ENCODE measurements around the gene MUC4. TPM values are rescaled to one million over a fixed set of nuclear protein-coding genes. Genes with fewer than 3 reads are reported as not detected.
"Not testable (repeated sequence)": the region's sequence is repeated elsewhere in the genome, so short reads cannot be mapped to it uniquely, and the experiment has no call there.

The MUC4 gene
- polyA plus RNA-seq, 1 of the 3 experiments (the other 2 are of a cell fraction): 0.07 TPM

DNA sequence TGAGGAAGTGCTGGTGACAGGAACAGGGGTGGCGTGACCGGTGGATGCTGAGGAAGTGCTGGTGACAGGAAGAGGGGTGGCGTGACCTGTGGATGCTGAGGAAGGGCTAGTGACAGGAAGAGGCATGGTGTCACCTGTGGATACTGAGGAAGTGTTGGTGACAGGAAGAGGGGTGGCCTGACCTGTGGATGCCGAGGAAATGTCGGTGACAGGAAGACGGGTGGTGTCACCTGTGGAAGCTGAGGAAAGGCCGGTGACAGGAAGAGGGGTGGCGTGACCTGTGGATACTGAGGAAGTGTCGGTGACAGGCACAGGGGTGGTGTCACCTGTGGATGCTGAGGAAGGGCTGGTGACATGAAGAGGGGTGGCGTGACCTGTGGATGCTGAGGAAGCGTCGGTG is 30.5 kb downstream of the MUC4 start:
- H3K9ac ChIP-seq; H3K4me2 ChIP-seq; H3K27ac ChIP-seq (ENCODE audit: low read depth in 2 of 2, low read length in 1 of 2); H3K36me3 ChIP-seq (replicated peaks in 1 of 2; ENCODE audit: control insufficient read depth in 1 of 2, insufficient read depth in 2 of 2, low read length in 1 of 2); CTCF ChIA-PET; H4K20me1 ChIP-seq (ENCODE audit: insufficient read depth); H3K9me2 ChIP-seq; H3F3A ChIP-seq (replicated peaks; ENCODE audit: insufficient read depth); H3K27me3 ChIP-seq (ENCODE audit: insufficient read depth); POLR2A ChIA-PET; H2AFZ ChIP-seq (ENCODE audit: low read depth); H3K79me2 ChIP-seq (ENCODE audit: insufficient read depth); H3K4me1 ChIP-seq (ENCODE audit: control insufficient read depth in 1 of 2, insufficient read depth in 2 of 2, low read depth in 1 of 2, low read length in 1 of 2); H3K4me3 ChIP-seq (ENCODE audit: low read depth in 2 of 2, low read length in 1 of 2); H3K9me3 ChIP-seq; DNase-seq: not testable (repeated sequence)
- WGBS (ENCODE audit: low lambda C conversion rate): 90% methylated on average over 12 of the region's 12 CpGs

DNA sequence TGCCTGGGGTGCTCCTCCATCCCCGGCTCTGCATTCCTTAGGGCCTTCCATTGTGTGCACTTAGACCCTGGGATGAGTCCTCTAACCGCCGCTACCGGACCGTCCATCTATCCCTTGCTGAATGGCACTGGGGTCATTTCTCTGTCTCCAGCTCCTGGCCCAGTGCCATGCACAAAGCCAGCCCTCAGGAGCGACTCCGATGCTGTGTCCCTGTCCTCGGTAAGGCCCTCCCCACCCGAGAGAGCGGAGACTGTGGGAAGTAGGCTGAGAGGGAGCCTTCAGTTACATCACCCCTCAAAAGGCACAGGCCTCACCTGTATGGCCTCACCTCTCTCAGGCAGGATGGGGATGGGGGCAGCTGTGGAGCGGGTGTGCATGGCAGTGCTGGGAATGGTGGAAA is 33.8 kb downstream of the MUC4 start:
- TF ChIP-seq MXI1 (IDR thresholded peaks at IDR 0.05; ENCODE audit: low read depth, low read length): no peak
- DNase-seq: no peak
- Histone ChIP-seq H3K27me3 (ENCODE audit: insufficient read depth) (no peaks in the 10 kb centered on the region), H3K36me3 (replicated peaks in 1 of 2; ENCODE audit: control insufficient read depth in 1 of 2, insufficient read depth in 2 of 2, low read length in 1 of 2) (no peaks in the 10 kb centered on the region), H2AFZ (ENCODE audit: low read depth) (no peak overlapping the region), H3K4me2 (no peak overlapping the region), H3K4me1 (ENCODE audit: control insufficient read depth in 1 of 2, insufficient read depth in 2 of 2, low read depth in 1 of 2, low read length in 1 of 2) (no peaks in the 10 kb centered on the region), H3K4me3 (ENCODE audit: low read depth in 2 of 2, low read length in 1 of 2) (no peak overlapping the region), H3K9ac (no peak overlapping the region), H3K27ac (ENCODE audit: low read depth in 2 of 2, low read length in 1 of 2) (no peak overlapping the region), H3K9me3 (no peaks in the 10 kb centered on the region), H3F3A (replicated peaks; ENCODE audit: insufficient read depth) (no peaks in the 10 kb centered on the region), H4K20me1 (ENCODE audit: insufficient read depth) (no peaks in the 10 kb centered on the region), H3K9me2 (no peaks in the 10 kb centered on the region), H3K79me2 (ENCODE audit: insufficient read depth) (no peaks in the 10 kb centered on the region)
- ChIA-PET CTCF (no interaction called here), POLR2A (no interaction called here)
- WGBS (ENCODE audit: low lambda C conversion rate): 52% methylated on average over 10 of the region's 11 CpGs

DNA sequence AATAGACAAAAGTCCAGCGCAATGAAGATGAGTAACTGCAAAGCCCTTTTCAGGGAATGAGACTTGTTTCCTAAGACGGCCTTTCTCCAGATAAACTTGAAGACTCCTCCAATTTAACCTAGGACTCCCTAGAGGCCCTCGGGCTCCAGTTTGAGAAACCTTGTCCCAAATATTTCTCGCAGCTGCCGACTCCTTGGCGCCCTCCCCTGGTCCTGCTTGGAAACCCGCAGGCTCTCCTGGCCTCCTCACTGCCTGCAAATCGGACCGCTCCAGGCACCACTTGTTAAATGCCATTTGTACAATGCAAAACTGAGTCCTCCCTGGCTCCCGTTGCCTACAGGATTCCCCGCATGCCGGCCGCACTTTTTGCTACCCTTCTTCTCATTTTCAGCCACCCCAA is 36.8 kb downstream of the MUC4 start:
- WGBS (ENCODE audit: low lambda C conversion rate): 47% methylated on average over 8 of the region's 13 CpGs
- no peaks in the 10 kb centered on the region for H3K4me1 ChIP-seq (ENCODE audit: control insufficient read depth in 1 of 2, insufficient read depth in 2 of 2, low read depth in 1 of 2, low read length in 1 of 2)
- no peaks in the 10 kb centered on the region for H3F3A ChIP-seq (replicated peaks; ENCODE audit: insufficient read depth)
- H3K4me2 ChIP-seq: no peak overlapping the region
- no peak overlapping the region; a peak in 1 of 4 replicates for H3K4me3 ChIP-seq (ENCODE audit: low read depth in 2 of 2, low read length in 1 of 2)
- no peaks in the 10 kb centered on the region for H4K20me1 ChIP-seq (ENCODE audit: insufficient read depth)
- TF ChIP-seq RCOR1 (IDR thresholded peaks at IDR 0.05; ENCODE audit: low read length) (no peak), GATA2 (CRISPR knock-in tag; IDR thresholded peaks at IDR 0.05) (no peak), SMC3 (IDR thresholded peaks at IDR 0.05; ENCODE audit: low read depth, low read length) (peak; percentile 39), RAD21 (IDR thresholded peaks at IDR 0.05; ENCODE audit: low read length) (peak; percentile 55)
- TF ChIP-seq, protein P1, sequence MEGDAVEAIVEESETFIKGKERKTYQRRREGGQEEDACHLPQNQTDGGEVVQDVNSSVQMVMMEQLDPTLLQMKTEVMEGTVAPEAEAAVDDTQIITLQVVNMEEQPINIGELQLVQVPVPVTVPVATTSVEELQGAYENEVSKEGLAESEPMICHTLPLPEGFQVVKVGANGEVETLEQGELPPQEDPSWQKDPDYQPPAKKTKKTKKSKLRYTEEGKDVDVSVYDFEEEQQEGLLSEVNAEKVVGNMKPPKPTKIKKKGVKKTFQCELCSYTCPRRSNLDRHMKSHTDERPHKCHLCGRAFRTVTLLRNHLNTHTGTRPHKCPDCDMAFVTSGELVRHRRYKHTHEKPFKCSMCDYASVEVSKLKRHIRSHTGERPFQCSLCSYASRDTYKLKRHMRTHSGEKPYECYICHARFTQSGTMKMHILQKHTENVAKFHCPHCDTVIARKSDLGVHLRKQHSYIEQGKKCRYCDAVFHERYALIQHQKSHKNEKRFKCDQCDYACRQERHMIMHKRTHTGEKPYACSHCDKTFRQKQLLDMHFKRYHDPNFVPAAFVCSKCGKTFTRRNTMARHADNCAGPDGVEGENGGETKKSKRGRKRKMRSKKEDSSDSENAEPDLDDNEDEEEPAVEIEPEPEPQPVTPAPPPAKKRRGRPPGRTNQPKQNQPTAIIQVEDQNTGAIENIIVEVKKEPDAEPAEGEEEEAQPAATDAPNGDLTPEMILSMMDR (IDR thresholded peaks at IDR 0.05): peak; percentile 50
- H3K36me3 ChIP-seq (replicated peaks in 1 of 2; ENCODE audit: control insufficient read depth in 1 of 2, insufficient read depth in 2 of 2, low read length in 1 of 2): no peaks in the 10 kb centered on the region
- H3K9ac ChIP-seq: no peak overlapping the region
- H3K27me3 ChIP-seq (ENCODE audit: insufficient read depth): no peaks in the 10 kb centered on the region
- H3K27ac ChIP-seq (ENCODE audit: low read depth in 2 of 2, low read length in 1 of 2): no peak overlapping the region
- ChIA-PET POLR2A (no interaction called here), CTCF (no interaction called here)
- H2AFZ ChIP-seq (ENCODE audit: low read depth): no peak overlapping the region
- no peaks in the 10 kb centered on the region for H3K9me3 ChIP-seq
- peak; percentile 55 for DNase-seq
- no peaks in the 10 kb centered on the region for H3K79me2 ChIP-seq (ENCODE audit: insufficient read depth)
- H3K9me2 ChIP-seq: no peaks in the 10 kb centered on the region
